AG20443 (cell line): ENCODE measurements around the gene AMIGO3.
"Not testable (repeated sequence)": the region's sequence is repeated elsewhere in the genome, so short reads cannot be mapped to it uniquely, and the experiment has no call there.

Experiments used
- DNase-seq: peaks from one replicate; pipeline ENCODE4 v3.0.0; 2012; ENCODE audit warnings: low spot score, mixed read lengths

The AMIGO3 gene

DNA sequence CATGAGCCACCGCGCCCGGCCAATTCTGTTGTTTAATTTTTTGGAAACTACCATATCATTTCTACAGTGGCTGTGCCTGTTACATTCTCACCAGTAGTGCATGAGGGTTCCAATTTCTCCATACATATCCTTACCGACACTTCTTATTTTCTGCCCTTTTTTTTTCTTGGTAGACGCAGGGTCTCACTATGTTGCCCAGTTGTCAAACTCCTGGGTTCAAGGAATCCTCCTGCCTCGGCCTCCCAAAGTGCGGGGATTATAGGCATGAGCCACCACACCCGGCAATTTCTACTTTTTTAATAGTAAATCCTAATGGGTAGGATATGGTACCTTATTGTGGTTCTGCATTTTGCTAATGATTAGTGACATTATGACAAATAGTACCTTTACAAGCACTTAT is 9.6 kb downstream of the AMIGO3 start:
- DNase-seq = no peak

DNA sequence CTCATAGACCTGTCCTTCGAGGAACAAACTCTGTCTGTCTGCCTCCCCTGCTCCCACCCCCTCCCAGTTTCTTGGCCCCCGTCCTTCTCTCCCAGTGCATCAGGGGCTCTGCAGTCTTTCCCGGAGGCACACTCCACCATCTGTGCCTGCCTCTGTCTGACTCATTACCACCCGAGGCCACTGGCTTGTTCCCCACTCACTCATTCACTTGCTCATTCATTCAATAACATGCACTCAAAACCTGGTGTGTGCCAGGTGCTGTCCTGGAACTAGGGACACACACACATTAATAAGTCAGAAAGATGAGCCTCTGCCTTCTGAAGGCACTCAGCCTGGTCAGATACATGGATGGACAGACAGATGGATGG is 12.4 kb downstream of the AMIGO3 start:
- no peak for DNase-seq

DNA sequence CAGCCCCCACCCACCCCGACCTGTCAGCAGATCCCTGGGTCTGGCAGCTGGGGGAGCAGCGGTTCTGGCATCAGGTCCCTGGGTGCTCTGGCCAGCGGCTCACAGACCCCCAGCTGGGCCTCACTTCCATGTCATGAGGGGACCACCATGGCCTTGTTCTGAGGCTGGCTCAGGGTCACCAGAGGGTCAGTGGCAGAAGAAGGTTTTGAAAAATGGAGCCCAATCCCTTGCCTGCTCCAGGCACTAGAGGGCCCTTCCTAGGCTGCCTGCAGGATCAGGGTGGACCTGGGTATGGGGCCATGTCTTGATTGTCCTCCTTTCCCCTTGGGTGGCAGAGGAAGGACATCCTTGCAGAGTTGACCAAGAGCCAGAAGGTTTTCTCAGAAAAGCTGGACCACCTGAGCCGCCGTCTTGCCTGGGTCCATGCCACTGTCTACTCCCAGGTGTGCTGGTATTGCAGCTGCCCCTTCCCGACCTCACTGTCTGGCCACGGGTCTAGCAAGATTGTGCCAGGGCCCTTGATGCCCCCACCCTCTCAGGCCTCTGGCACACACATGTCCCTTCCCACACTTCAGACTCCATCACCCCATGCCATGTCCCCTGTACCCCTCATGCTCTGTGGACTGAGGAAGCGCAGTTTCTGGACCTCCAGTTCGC is 12.9 kb downstream of the AMIGO3 start:
- DNase-seq = no peak

DNA sequence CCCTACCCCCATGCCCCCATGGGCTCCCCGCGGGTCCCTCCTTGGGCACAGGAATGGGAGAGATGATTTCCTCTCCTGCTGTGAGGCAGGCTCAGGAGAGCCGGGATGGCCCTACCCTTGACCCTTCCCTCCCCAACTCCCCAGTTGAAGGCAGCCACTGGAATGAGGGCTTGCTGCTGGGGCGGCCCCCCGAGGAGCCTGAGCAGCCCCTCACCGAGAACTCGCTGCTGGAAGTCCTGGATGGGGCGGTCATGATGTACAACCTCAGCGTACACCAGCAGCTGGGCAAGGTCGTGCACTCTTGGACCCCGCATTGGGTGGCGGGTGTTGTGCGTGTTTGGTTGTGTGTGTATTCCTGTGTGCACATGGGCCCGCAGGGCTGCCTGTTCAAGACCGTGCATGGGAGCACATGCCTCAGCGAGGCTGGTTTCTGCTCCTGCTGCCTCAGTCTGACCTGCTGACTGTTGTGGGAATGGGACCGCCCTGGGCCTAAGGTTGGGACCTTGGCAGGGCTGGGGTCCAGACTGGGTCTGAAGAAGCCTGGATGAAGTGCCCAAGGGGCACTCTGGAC is 14.0 kb downstream of the AMIGO3 start:
- DNase-seq = no peak

DNA sequence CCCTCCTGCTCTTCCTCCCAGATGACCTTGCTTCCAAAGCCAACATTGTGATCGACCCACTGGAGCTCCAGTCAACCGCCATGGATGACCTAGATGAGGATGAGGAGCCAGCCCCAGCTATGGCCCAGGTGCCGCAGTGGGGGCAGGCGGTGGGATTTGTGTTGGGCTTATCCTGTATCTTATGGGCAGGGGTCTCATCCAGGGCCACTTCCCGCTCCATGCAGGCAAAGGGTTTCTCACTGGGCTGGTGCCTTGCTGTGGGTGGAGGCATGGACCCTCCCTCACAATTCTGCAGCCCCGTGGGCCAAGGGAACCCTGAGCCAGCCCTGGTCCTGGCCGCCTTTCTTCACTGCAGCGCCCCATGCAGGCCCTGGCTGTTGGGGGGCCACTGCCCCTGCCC is 14.9 kb downstream of the AMIGO3 start:
- DNase-seq = no peak

DNA sequence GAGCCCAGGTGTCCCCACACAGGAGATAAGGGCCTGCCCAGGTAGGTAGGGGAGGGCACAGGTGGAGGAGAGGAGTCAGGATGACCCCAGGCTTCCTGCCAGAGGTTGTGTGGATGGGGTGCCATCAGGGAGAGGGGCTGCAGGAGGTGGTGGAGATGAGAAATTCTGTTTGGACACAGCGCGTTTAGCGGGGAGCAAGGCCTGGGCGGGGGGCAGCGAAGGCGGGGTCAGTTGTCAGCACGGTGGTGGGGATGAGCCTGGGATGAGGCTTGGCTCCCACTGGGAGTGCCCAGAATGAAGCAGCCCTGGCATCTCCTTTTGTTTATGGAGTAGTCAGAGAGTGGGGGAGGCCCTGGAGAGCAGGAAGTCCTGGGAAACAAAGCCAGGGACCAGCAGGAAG is 15.5 kb downstream of the AMIGO3 start:
- DNase-seq = no peak

DNA sequence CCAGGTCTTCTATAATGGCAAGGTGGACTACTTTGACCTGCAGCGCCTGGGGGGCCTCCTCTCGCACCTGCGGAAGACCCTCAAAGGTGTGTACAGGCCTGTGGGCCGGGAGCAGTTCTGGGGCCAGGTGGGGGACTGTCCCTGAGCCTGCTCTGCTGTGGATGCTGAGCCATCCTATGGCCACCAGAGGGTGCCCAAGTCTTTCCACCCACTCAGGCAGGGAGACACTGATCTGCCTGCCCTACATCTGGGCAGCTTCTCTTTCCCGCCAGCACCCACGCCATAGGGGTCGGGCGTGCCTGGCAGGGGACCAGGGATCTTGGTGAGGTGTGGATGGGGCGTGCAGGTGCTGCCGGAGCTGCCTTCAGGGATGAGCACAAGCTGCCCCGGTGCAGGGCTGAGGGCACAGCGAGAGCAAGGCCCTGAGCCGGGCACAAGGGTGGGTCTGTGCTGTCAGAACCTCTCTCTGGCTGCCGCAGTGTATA is 16.0 kb downstream of the AMIGO3 start:
- peak; percentile 92 for DNase-seq

DNA sequence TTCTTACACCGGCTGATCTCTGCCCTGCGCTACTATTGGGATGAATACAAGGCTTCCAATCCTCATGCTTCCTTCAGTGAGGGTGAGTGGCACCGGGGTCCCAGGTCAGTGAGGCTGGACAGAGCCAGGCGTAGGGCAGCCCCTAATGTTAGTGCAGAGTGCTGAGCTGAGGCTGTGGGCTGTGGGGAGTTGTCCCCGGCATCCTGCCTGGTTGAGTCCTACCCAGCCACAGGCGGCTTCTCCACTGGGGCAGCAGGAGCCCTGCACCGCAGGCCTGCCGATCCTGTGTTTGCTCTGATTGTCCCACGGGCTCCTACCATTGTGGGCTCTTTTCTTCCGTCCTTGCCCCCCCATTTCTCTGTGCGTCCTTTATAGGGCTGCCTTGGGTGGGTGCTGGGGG is 16.8 kb downstream of the AMIGO3 start:
- DNase-seq = no peak

DNA sequence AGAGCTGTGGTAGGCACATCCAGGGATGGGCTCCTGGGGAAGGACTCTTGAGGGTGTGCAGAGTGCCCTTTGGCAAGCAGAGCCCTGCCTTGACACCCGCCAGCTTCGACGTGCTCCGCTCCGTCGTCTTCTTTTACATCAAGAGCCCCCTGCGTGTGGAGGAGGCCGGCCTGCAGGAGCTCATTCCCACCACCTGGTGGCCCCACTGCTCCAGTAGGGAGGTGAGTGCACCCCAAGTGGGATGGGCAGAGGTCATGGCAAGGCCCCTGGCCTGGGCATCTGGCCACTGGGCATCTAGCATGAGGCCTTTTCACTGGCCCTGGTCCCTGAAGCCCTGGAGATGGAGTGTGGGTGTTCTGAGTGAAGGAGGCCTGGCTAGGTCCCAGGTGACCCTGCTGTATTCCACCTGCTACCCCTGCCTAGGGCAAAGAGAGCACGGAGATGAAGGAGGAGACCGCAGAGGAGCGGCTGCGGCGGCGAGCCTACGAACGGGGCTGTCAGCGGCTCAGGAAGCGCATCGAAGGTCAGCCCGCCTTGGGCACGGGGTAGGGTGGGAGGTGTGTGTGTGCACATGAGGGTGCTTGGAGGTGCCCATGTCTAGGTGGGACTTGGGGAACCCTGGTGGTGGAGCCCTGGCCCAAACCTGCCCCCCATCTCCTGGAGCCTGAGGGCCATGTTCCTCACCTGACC is 18.0 kb downstream of the AMIGO3 start:
- peak; percentile 50 for DNase-seq

DNA sequence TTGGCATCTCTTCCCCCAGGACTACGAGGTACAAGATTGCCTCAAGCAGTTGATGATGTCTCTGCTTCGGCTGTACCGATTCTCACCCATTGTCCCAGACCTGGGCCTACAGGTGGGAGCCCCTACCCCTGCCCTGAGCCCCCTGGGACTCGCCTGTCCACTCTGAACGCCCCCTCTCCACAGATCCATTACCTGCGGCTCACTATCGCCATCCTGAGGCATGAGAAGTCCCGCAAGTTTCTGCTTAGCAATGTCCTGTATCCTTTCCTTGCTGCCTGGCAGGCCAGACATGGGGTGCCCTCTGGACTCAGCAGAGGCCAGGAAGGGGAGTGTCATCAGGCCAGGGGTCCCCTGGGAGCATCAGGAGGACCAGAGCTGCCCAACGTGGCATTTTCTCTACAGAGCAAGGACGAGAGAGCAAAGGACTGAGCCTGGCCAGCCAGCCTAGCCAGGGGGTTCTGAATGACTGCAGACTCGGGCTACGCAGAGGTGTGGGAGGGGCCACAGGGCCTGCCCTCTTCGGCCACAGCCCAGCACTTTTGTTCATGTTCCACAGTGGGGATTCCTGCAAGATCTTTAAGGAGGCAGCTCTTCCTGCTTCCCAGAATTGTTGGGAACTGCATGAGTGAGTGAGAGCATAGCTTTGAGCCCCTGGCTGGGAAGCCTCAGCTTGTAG is 18.9 kb downstream of the AMIGO3 start:
- no peak for DNase-seq

DNA sequence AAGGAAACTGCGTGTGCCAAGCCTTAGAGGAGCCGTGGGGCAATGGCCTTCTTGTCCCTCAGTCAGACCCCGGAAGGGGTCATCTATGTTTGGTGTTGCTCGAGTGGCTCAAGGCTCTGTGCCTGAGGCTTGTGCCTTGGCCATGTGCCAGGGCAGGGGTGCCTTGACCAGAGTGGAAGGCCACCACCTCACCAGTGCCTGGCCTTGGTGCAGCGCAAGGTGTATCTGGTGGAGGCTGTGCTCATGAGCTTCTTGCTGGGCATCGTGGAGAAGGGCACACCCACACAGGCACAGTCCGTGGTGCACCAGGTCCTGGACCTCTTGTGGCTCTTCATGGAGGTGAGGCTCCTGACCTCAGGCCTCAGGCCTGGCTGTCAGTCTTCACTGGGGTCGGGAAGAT is 19.5 kb downstream of the AMIGO3 start:
- no peak for DNase-seq

DNA sequence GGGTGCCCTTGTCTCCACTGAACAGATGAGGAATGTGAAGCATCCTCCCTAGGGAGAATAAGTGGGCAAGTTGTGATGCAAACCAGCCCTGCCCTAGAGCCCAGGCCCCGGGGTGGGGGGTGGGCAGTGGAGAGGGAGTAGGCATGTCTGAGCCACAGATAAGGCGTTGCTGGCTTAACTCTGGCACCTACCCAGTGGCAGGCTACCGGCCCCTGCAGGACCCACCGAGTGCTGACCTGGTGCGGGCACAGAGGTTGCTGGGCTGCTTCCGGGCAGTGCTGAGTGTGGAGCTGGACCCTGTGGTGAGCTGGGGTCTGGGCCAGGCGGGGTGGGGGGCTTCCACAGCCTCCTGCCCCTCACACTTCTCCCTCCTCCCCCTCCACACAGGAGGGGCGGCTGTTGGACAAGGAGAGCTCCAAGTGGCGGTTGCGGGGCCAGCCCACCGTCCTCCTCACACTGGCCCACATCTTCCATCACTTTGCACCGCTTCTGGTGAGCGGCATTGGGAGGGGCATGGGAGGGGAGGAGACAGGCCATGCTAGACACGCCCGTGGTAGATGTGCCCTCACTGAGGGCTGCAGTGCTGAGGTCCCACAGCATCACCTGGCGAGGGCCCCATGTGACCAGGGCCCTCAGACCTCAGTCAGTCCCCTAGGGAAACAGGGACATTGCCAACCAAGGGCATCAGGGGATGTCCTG is 20.1 kb downstream of the AMIGO3 start:
- DNase-seq = no peak

DNA sequence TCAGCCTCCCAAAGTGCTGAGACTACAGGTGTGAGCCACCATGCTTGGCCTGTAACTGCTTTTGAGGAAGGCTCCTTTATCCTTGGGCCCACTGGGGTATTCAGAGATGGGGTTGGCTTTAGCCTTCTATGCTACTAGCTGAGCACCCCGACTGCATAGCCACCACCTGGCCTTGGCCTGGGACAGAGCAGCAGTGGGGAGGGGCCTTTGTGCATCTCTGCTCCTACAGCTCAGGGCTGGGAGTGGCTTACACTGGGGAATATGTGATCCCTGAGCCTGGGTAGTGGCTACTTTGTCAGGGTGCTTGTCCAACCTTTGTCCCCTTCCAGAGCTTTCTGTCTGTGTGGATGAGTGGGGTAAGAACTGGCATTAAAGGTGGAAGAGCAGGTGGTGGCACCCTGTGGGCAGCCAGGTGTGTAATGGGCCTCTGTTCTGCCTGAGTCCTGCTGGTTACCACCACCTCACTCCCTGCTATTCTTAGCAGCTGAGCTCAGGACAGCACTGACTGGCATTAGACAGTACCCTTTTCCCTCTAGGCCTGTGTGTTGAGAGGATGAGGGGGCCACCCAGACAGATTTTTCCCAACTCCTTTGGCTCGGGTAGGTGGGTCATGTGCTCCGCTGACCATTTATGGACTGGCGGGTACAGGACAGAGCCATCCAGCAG is 24.0 kb downstream of the AMIGO3 start:
- not testable (repeated sequence) for DNase-seq

DNA sequence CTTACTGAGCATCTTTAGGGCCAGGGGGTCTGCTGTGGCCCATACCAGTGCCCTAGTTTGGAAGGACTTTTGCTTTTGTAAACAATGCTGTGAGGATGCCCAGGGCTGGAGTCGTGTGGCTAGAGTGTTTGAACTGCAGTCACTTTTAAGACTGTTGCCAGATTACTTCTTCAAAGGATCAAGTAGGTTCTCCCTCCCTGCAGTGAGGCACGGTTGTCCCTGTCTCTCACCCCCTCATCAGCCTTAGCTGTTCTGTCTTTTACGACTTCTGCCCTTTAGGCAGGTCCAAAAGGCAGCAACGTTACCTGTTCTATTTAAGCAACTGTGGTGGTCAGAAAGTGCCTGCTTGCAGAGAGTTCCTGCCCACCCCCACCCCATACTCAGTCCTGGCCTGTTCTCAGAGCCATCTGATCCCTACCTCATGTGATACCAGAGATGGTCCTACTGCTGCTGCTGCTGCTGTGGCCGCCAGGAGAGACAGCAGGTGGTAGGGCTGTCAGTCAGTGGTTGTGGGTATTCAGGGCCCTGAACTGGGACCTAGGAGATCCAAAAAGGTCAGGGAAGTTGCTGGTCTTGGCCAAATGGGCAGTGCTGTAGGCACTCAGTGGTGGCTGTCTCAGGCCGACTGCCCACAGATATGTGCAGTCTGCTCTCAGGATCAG is 24.9 kb downstream of the AMIGO3 start:
- not testable (repeated sequence) for DNase-seq

DNA sequence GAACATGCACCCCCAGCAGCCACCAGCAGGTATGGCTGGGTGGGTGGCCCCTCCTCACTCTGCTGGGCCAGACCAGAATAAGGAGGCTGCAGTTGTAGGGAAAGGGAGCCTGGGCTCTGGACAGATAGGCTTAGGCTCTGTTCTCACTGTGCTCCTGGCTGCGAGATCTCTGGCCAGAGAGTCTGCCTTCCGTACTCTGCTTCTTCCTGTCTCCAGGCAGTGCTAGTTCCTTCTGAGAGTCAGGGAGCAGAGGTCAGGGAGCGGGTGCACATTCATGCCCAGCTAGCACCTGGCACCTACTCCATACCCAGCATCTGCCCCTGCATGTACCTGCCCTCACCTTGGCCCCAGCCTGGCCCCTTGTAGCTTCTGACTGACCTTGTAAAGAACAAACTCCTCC is 28.0 kb downstream of the AMIGO3 start:
- DNase-seq = not testable (repeated sequence)

DNA sequence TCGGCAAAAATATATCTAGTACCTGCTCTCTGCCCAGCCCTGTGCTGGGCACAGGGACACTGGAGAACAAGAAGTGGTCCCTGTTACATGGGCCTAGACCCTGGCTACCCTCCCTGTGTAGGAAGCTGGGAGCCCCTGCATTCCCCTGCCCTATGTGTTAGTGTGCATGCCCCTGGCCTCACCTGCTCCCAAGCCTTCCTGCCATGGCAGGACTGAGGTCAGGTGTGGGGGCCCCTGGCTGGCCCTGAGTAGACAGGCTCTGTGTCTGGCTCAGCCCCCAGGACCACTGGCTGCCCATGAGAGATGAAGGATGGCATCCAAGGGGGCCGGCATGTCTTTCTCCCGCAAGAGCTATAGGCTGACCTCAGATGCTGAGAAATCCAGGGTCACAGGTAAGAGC is 28.6 kb downstream of the AMIGO3 start:
- not testable (repeated sequence) for DNase-seq

DNA sequence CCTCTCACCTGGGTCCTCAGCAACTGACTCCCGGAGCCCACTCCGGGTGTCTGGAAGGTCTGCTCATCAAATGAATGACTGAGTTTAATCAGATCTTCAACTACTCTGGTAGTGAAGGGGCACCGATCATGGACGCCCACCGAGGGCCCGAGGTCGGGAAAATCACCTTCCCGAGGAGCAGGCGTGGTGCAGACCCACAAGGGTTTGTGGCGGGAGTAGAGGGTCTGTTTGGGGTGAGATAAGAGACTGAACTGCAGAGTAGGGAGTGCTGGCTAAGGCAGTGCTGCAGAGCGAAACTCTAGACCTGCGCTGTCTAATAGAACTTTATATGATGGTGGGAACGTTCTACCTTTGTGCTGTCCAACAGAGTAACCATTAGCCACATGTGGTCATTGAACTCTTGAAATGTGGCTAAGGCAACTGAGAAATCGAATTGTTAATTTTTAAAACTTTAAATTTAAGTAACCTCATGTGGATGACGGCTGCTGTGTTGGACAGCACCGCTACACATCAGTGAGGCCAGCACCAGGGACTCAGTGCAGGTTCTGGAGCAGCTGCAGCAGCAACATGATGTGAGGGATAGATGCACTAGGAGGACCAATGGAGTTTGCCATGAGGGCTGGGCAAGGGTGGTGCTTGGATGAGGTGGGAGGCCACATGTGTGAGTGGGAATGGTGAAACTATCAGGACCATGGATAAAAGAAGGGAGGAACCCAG is 29.4 kb downstream of the AMIGO3 start:
- DNase-seq = not testable (repeated sequence)

DNA sequence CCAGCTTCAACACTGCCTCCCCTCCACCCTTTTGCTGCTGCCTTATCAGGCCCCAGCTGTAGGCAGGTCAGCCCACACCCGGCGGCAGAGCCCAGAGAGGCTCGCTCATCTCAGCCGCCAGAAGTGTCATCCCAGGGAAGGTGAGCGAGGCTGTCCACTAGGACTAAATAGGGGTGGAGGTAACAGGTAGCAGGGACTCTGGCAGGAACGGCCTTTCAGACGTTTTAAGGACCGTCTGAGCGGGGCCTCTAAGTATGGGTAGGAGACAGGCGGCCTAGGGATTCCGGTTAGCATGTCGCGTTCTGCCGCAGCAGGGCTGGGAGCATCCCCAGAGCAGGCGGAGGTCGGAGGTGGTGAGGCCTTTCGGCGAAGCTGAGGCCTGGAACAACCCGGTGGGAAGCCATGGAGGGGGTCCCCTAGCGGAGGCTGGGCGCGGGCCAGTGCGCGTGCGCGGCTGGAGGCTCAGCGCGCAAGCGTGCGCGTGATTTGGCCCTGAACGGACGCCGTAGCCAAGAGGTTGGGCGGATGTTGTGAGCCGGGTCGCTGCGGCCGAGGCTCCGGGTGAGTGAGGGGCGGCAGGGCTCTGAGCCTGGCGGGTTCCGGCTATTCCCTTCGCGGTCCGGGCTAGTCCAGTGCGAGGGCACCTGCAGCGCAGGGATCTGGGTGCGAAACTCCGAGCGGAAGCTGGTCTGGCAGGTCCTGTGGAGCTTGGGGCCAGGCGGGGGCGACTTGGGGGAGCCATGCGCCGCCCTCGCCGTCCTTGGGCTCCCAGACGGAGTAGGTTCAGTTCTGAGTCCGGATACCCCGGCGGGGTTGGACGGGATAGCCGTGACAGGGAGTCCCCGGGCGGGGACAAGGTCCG is 30.2 kb downstream of the AMIGO3 start, which contains the start of the genes MST1 and RNF123:
Gene MST1 (minus strand): TSS at position 429 of the 862 bp plus-strand sequence. CDS start 783 bp downstream, outside the sequence.
Gene RNF123 (plus strand): TSS at position 512 of the 862 bp plus-strand sequence. CDS start 1,609 bp downstream, outside the sequence.
- peak; percentile 95 for DNase-seq
